Endothelial cell of umbilical vein (primary cell): ENCODE measurements around the gene EDN2. TPM values are rescaled to one million over a fixed set of nuclear protein-coding genes. Genes with fewer than 3 reads are reported as not detected.

Source experiments
- BruUV-seq: library from RNA; stranded (reverse); fragments of 400-500 nt; replicated peaks from 2 replicates; lab custom pipeline; 2021; lab: Mats Ljungman, UMichigan
- CTCF ChIA-PET: fragments of 300-600, 350-600 bp; sonication (Branson Sonifier 250); formaldehyde crosslinking; loops from one replicate; lab custom pipeline; 2021; ENCODE audit warnings: antibody characterized with exemption, inconsistent platforms; lab: Charles Lee
- POLR2A ChIA-PET: fragments of 300-600, 350-600 bp; sonication (Branson Sonifier 250); formaldehyde crosslinking; loops from one replicate; lab custom pipeline; 2021; ENCODE audit warnings: antibody characterized with exemption, inconsistent platforms; lab: Charles Lee
- DNase-seq: peaks from one replicate; pipeline ENCODE4 v3.0.0-alpha.2; 2011; ENCODE audit warnings: low read depth, low spot score
- FAIRE-seq: peaks from 2 replicates; lab custom pipeline; 2011; peaks lifted over from hg19 to GRCh38; lab: Jason Lieb, UNC
- H2AFZ ChIP-seq: 2 replicates; pipeline ENCODE4 v1.6.0; 2012; ENCODE audit warnings: low read depth, low read length, control low read depth, inconsistent platforms
- H3K27ac ChIP-seq: 2 replicates; pipeline ENCODE4 v1.5.1; 2011; ENCODE audit warnings: low read depth, mild to moderate bottlenecking, control low read depth, low read length, moderate library complexity; ENCODE audit not compliant: insufficient read depth
- H3K27me3 ChIP-seq, 2 experiments: 2 replicates each; pipeline versions ENCODE4 v1.6.0 to v1.6.1; 2011; ENCODE audit warnings: low read length in 2 of 2, mixed read lengths in 1 of 2; ENCODE audit not compliant: control insufficient read depth in 2 of 2, insufficient read depth in 2 of 2
- H3K36me3 ChIP-seq, 2 experiments: 2 replicates in 1 of 2; 3 replicates in 1 of 2; pipeline ENCODE4 v1.5.1; 2011; ENCODE audit warnings: low read length in 2 of 2, mild to moderate bottlenecking in 1 of 2, moderate library complexity in 1 of 2; ENCODE audit not compliant: control insufficient read depth in 2 of 2, insufficient read depth in 2 of 2; ENCODE audit errors: extremely low read depth in 1 of 2
- H3K4me1 ChIP-seq: 3 replicates; pipeline ENCODE4 v1.5.1; 2011; ENCODE audit warnings: mild to moderate bottlenecking, low read length; ENCODE audit not compliant: control insufficient read depth, insufficient read depth; ENCODE audit errors: extremely low read depth
- H3K4me2 ChIP-seq: 2 replicates; pipeline ENCODE4 v1.6.1; 2011; ENCODE audit warnings: low read length, control low read depth, mixed read lengths; ENCODE audit not compliant: insufficient read depth
- H3K4me3 ChIP-seq, 3 experiments: fragments of 200-600 bp in 1 of 3; sonication (generic), shearing (Covaris generic) in 1 of 3; replicated peaks in 1 of 3; 2 replicates each; pipeline ENCODE4 v1.5.1; 2011 to 2016; ENCODE audit warnings: control low read depth in 3 of 3, low read length in 3 of 3, mild to moderate bottlenecking in 2 of 3, inconsistent platforms in 1 of 3, low read depth in 1 of 3, moderate library complexity in 1 of 3; ENCODE audit not compliant: insufficient read depth in 1 of 3
- H3K79me2 ChIP-seq: 2 replicates; pipeline ENCODE4 v1.6.0; 2012; ENCODE audit warnings: low read length, inconsistent platforms; ENCODE audit not compliant: control insufficient read depth, insufficient read depth
- H3K9ac ChIP-seq: replicated peaks from 2 replicates; pipeline ENCODE3; 2011; ENCODE audit warnings: low read length, control low read depth; ENCODE audit not compliant: insufficient read depth; ENCODE audit errors: extremely low read depth
- H3K9me1 ChIP-seq: replicated peaks from 3 replicates; pipeline ENCODE4 v1.6.0; 2011; ENCODE audit warnings: mild to moderate bottlenecking, low read length; ENCODE audit not compliant: control insufficient read depth, insufficient read depth; ENCODE audit errors: extremely low read depth
- H3K9me3 ChIP-seq: replicated peaks from 2 replicates; pipeline ENCODE4 v1.5.1; 2012; ENCODE audit warnings: low read length, inconsistent platforms; ENCODE audit not compliant: control insufficient read depth, insufficient read depth
- H4K20me1 ChIP-seq: replicated peaks from 2 replicates; pipeline ENCODE3; 2011; ENCODE audit warnings: mild to moderate bottlenecking, low read length; ENCODE audit not compliant: control insufficient read depth, insufficient read depth; ENCODE audit errors: extremely low read depth
- EZH2 ChIP-seq: IDR thresholded peaks from 2 replicates; pipeline ENCODE4 v1.6.1; 2012; ENCODE audit warnings: borderline replicate concordance, low read depth, mild to moderate bottlenecking, moderate library complexity, low read length, inconsistent platforms; ENCODE audit not compliant: severe bottlenecking
- FOS ChIP-seq: IDR thresholded peaks from 2 replicates; pipeline ENCODE4 v1.6.1; 2011; ENCODE audit warnings: mild to moderate bottlenecking, low read length, moderate library complexity, borderline replicate concordance; ENCODE audit not compliant: insufficient read depth
- GATA2 ChIP-seq: IDR thresholded peaks from 2 replicates; pipeline ENCODE4 v1.7.0; 2011; ENCODE audit warnings: low read depth, mild to moderate bottlenecking, moderate library complexity, mixed read lengths, low read length; ENCODE audit not compliant: insufficient read length, insufficient read depth
- JUN ChIP-seq: IDR thresholded peaks from 2 replicates; pipeline ENCODE4 v1.6.1; 2011; ENCODE audit warnings: borderline replicate concordance, low read depth; ENCODE audit not compliant: insufficient read length, insufficient read depth
- MYC ChIP-seq: IDR thresholded peaks from one replicate; pipeline ENCODE4 v1.6.1; 2011; ENCODE audit warnings: mild to moderate bottlenecking, low read depth, low read length
- POLR2A ChIP-seq: IDR thresholded peaks from 2 replicates; pipeline ENCODE4 v1.6.1; 2012; ENCODE audit warnings: low read depth, mild to moderate bottlenecking, control low read depth, low read length
- POLR2AphosphoS5 ChIP-seq: IDR thresholded peaks from 2 replicates; pipeline ENCODE4 v1.6.1; 2012; ENCODE audit warnings: low read depth, mild to moderate bottlenecking, control low read depth, low read length, moderate library complexity; ENCODE audit not compliant: insufficient read depth
- dilution Hi-C: fragments of 300-500 bp; cut with MboI; formaldehyde crosslinking; loops from one replicate; pipeline ENCODE4 v1.15.0; 2019; ENCODE audit warnings: low sequenced_read_pairs; ENCODE audit not compliant: extremely low pct_ligation_motif_present
- intact Hi-C: fragments of 100-400 bp; cut with micrococcal nuclease; formaldehyde crosslinking; loops from one replicate; pipeline ENCODE4 v1.10.0; 2022
- polyA plus RNA-seq, 4 experiments: library from polyadenylated mRNA; depleted of rRNA in 3 of 4; stranded (reverse) in 3 of 4; unstranded in 1 of 4; fragments of >200 nt; gene quantifications; 2 replicates each; pipeline versions ENCODE4 v1.2.1 to v1.2.3, GENCODE V29; 2011 to 2012; ENCODE audit warnings: missing spikeins in 1 of 4
- total RNA-seq: library from RNA; stranded (reverse); gene quantifications from 2 replicates; pipeline ENCODE4 v1.2.3, GENCODE V29; 2021
- TF ChIP-seq, protein P1 (sequence below), 2 donors: IDR thresholded peaks; 1 replicate in 1 of 2; 2 replicates in 1 of 2; pipeline ENCODE4 v1.5.1; 2011; ENCODE audit warnings: low read length in 2 of 2, mild to moderate bottlenecking in 2 of 2, moderate library complexity in 2 of 2, control low read depth in 1 of 2, inconsistent platforms in 1 of 2, low read depth in 1 of 2; ENCODE audit not compliant: insufficient read depth in 1 of 2; ENCODE audit errors: extremely low read depth in 1 of 2
- TF ChIP-seq, protein P2 (sequence below): IDR thresholded peaks from 2 replicates; pipeline ENCODE4 v1.6.1; 2011; ENCODE audit not compliant: insufficient read depth, insufficient read length

The EDN2 gene
- total and polyA plus RNA-seq, 2 donors (not counting 3 experiments of a cell fraction or from before 2014, with no cell fraction given), result not detected

DNA sequence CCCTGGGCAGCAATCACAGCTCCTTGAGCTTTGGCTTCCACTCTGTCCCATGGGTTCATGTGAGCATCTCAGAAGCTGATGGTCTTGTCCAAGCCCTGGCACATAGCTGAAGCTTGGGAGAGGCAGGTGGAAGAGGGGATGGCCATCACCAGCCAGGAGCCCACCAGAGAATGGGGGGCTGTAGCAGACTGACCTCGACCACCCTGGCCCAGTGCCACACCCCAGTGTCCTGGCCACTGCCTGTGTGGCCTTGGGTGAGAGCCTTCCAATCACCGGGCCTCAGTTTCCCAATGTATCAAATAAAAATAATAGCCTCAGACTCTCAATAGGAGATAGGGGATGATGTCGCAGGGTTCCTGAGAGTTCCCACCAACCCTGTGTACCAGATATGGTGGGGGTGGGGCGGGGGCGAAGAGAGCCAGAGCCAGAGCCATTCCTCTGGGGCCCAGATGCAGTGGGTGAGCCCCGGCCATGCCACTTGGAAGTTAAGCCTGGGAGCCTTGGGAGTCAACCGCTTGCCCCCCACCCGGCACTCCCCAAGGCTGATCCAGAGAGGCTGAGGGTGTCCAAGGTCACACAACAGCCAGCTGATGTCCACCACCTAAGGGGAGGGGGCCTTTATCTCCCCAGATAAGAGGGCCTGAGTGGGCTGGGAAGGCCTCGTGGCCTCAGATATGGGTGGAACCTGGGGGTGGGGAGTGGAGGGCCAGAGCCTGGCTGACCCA lies 9.3 kb upstream of the EDN2 start:
- CTCF ChIA-PET, result interaction anchor here (1.5 to 4.2 kb wide), 5 partner anchors 10 to 59 kb away, joined by 3 to 33 read pairs (median 16); partner anchors contain the start of gene EDN2
- H3K36me3 ChIP-seq, result no peaks in the 10 kb centered on the region
- FAIRE-seq, result no peak

More for the DNA sequence above, 9.3 kb upstream of the EDN2 start:
- H3K27me3 ChIP-seq, result peaks cover 0 to 2% of the 10 kb centered on the region in 2 experiments
- H3K4me2 ChIP-seq, result no peak overlapping the region
- POLR2A ChIA-PET, result no interaction called here
- no peaks in the 10 kb centered on the region for H3K9me3 ChIP-seq
- no peaks in the 10 kb centered on the region for H4K20me1 ChIP-seq
- TF ChIP-seq EZH2 (no peak), GATA2 (no peak), POLR2AphosphoS5 (no peak), FOS (no peak), MYC (no peak), JUN (no peak), POLR2A (no peak)
- TF ChIP-seq, protein P1, sequence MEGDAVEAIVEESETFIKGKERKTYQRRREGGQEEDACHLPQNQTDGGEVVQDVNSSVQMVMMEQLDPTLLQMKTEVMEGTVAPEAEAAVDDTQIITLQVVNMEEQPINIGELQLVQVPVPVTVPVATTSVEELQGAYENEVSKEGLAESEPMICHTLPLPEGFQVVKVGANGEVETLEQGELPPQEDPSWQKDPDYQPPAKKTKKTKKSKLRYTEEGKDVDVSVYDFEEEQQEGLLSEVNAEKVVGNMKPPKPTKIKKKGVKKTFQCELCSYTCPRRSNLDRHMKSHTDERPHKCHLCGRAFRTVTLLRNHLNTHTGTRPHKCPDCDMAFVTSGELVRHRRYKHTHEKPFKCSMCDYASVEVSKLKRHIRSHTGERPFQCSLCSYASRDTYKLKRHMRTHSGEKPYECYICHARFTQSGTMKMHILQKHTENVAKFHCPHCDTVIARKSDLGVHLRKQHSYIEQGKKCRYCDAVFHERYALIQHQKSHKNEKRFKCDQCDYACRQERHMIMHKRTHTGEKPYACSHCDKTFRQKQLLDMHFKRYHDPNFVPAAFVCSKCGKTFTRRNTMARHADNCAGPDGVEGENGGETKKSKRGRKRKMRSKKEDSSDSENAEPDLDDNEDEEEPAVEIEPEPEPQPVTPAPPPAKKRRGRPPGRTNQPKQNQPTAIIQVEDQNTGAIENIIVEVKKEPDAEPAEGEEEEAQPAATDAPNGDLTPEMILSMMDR (IDR thresholded peaks at IDR 0.05; ENCODE audit: extremely low read depth in 1 of 2, insufficient read depth in 1 of 2, low read depth in 1 of 2, low read length in 2 of 2), result no peak
- TF ChIP-seq, protein P2, sequence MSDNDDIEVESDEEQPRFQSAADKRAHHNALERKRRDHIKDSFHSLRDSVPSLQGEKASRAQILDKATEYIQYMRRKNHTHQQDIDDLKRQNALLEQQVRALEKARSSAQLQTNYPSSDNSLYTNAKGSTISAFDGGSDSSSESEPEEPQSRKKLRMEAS, result no peak
- intact Hi-C loops (no loop called here), dilution Hi-C loops (no loop called here)
- peak overlapping the region; percentile 22 for H3K27ac ChIP-seq
- no peaks in the 10 kb centered on the region for H3K79me2 ChIP-seq
- DNase-seq, result no peak
- no peaks in the 10 kb centered on the region for H3K9me1 ChIP-seq
- H3K4me3 ChIP-seq, result no peak overlapping the region
- peaks cover 20% of the 10 kb centered on the region for H3K4me1 ChIP-seq
- H3K9ac ChIP-seq, result no peak overlapping the region
- no peak overlapping the region for H2AFZ ChIP-seq
- BruUV-seq, result no TSS peak
